Stimulated activated CD8-positive, alpha-beta memory T cell treated with anti-CD3 and anti-CD28 coated beads, Interleukin-15, amount 100 ng/mL, for 1 hour (primary cell): Measurements from ENCODE around the gene EBLN1.
"Not testable (repeated sequence)": the region's sequence is repeated elsewhere in the genome, so short reads cannot be mapped to it uniquely, and the experiment has no call there.

Source experiments
- DNase-seq: peaks from one replicate; pipeline ENCODE4 v3.0.0-alpha.2; 2020; ENCODE audit warnings: low read depth

EBLN1 gene

GRCh38 chr10:22228167-22228938 lies 10.5 kb upstream of the EBLN1 start:
- no peak for DNase-seq

- no peak for DNase-seq
Observed at GRCh38 chr10:22226599-22226998, 8.8 kb upstream of the EBLN1 start.

GRCh38 chr10:22222236-22223190 lies 4.7 kb upstream of the EBLN1 start:
- no peak for DNase-seq

GRCh38 chr10:22219308-22219707 lies 1.5 kb upstream of the EBLN1 start:
- no peak for DNase-seq

GRCh38 chr10:22218448-22218847 lies 633 bp upstream of the EBLN1 start:
- DNase-seq: no peak

- not testable (repeated sequence) for DNase-seq
Observed at GRCh38 chr10:22217084-22217483, 731 bp downstream of the EBLN1 start.

- no peak for DNase-seq
Observed at GRCh38 chr10:22210267-22210666, 7.5 kb downstream of the EBLN1 start.

- no peak for DNase-seq
Observed at GRCh38 chr10:22193945-22194344, 23.9 kb downstream of the EBLN1 start.

- DNase-seq: no peak
Observed at GRCh38 chr10:22185586-22185985, 32.2 kb downstream of the EBLN1 start.

- DNase-seq: no peak
Observed at GRCh38 chr10:22183771-22184461, 33.9 kb downstream of the EBLN1 start.

- DNase-seq: no peak
Observed at GRCh38 chr10:22180724-22181123, 37.1 kb downstream of the EBLN1 start.

- DNase-seq: no peak
Observed at GRCh38 chr10:22174442-22174841, 43.4 kb downstream of the EBLN1 start.

- no peak for DNase-seq
Observed at GRCh38 chr10:22171131-22171530, 46.7 kb downstream of the EBLN1 start.

GRCh38 chr10:22170582-22170981 lies 47.2 kb downstream of the EBLN1 start:
- no peak for DNase-seq

GRCh38 chr10:22159979-22160378 lies 57.8 kb downstream of the EBLN1 start:
- DNase-seq: no peak

- no peak for DNase-seq
Observed at GRCh38 chr10:22159180-22159579, 58.6 kb downstream of the EBLN1 start.
